HG02798 (cell line): ENCODE data around the gene SLC22A31.
"Not testable (repeated sequence)": the region's sequence is repeated elsewhere in the genome, so short reads cannot be mapped to it uniquely, and the experiment has no call there.

ENCODE experiments used
- ATAC-seq: cut with Tn5 transposase; IDR thresholded peaks from one replicate; pipeline ENCODE4 v1.9.1; 2021; ENCODE audit warnings: mild to moderate bottlenecking; ENCODE audit not compliant: unreplicated experiment, poor library complexity

SLC22A31 gene

DNA sequence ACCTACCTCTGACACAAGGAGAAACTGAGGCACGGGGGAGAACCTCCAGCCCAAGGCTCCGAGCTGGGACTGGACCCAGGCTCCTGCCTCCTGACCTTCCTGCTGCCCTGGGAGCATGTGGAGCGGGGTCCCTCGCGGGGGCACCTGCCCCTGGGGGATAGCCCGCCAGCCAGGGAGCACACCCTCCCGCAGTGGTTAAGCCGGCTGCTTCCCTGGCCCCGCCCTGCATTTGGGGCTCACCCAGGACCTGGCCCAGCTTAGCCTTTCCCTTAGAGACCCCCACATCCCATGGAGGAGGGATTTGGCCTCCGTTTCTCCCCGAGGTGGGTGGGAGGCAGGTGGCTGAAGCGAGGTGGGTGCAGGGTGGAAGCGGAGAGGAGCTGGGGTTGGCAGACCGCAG, 30.6 kb downstream of the SLC22A31 start:
- no peak for ATAC-seq

DNA sequence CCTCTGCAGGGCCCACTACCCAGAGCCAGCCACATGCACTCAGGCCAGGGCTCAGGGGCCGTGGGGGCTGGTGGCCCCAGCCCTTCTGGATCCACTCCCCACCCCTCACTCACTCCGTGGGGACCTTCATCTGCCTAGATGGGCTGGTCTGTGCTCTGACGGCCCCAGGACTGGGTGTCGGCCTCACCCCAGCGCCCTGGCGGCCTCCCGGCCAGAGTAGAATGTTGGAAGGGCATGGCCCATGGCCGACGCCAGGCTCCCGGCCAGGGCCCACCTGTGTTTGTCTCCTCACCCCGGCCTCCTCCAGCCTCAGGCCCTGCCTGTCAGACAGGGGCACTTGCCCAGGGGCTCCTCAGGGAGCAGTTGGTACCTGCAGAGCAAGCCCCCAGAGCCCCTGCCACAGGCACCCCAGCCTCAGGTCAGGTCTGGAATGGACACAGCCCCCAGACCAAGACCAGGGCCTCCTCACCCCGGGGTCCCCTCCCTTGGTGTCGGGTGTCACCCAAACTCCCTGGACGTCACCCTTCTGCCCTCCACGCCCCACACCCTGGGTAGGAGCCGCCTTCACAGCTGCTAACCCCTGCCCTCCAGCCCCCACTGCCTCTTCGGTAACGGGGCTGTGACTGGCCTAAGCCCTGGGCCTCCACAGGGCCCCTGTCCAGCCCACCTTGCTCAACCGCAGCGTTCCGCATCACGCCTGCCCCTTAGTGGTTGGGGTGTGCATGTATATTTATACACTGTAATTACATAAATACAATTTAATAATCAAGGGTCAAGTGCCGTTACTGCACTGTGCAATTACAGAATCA, 31.8 kb downstream of the SLC22A31 start:
- no peak for ATAC-seq

DNA sequence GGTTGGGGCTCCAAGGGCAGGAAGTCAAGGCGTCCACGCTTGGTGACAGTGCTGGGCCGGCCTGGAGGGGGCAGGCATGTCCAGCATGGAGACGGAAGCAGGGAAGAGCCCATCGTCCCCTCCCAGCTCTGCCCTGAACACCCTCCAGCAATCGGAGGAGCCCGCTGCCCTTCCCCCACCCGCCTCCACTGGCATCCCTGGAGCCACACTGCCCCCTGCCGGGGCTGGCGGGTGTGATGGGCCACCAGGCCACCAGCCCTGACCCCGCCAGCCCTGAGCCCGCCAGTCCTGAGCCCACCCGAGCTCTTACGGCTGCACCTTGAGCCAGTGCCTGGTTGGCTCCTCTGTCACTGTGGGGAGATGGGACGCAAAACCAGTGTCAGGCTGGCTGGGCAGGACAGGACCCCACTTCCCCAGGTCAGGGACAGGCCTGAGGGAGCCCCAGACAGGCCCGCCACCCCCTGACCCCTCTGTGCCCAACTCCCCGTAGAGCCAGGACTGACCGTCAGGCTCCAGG, 32.9 kb downstream of the SLC22A31 start:
- ATAC-seq, result peak; percentile 27

DNA sequence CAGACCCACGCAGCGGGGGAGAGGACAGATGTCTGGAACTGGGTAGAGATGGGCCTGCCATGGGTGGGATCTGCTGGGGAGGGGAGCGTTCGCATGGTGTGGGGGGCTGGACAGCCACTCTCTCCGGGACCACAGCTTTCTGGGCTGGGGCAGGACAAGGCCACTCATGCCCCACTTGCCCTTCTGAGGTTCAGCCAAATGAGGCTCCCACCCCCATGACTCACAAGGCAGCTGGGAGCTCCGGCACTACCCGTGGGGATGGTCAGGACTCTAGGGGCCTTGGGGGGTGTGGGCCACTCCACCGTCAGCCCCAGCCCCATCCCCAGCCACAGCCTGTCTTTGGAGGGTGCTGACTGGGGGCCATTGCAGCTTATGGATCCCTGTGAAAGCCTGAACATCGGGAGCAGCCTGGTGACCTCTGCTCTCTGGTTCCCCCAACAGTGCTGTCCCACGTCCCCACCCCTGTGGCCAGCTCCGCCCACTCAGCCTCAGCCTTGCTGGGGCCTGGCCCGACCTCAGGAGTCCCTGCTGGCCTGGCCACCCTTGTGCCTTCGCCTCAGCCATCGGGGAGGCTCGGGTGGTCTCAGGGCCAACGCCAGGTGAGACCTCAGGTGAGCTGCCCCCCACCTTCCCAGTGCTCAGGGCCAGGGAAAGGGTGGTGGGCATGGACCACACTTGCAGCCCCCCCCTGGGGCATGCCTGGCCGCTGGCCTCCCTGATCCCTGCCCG, 33.5 kb downstream of the SLC22A31 start:
- no peak for ATAC-seq

DNA sequence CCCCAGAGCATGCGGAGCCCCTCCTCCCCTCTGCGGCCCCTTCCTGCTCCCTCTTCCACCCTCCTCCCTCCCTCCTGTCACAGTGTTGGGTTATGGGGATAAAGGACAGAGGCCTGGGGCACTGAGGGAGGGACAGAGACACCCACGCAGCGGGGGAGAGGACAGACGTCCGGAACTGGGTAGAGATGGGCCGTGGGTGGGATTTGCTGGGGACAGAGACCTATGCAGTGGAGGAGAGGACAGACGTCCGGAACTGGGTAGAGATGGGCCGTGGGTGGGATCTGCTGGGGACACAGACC, 34.7 kb downstream of the SLC22A31 start:
- not testable (repeated sequence) for ATAC-seq

DNA sequence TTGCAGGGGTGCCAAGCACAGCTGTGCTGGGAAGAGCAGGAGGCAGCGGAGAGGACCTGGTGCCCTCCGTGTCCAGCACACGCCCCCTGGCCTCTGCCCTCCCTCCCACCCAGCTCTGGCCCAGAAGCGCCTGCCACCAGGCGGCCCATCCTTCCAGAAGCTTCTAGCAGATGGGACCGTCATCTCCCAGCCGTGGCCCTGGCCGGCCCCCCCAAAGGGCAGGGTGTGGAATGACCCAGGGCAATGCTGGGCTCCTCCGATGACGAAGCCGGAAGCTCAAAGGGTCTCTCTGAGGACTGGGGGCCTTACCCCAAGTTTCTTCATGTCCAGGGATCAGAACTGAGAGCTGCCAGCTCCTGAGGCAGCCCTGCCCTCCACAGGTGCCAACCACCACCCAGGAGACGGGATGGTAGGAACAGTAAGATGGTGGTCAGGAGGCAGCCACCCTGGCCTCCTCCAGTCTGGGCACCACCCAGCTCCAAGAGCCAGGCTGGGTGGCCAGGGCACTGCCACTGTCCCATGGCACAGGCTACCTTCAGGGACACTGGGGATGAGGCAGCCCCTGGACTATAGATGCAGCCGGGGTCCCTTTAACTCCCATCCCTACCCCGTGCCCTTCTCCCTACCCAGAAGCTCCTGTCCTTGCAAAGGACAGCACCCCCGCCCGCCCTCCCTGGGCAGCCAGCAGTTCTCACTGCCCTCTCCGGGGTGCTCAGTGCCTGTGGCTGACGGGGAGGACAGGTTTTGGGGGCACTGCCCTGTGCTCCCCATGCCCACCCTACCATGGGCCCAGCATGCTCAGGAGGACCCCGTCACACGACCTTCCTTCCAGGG, 35.3 kb downstream of the SLC22A31 start:
- no peak for ATAC-seq

DNA sequence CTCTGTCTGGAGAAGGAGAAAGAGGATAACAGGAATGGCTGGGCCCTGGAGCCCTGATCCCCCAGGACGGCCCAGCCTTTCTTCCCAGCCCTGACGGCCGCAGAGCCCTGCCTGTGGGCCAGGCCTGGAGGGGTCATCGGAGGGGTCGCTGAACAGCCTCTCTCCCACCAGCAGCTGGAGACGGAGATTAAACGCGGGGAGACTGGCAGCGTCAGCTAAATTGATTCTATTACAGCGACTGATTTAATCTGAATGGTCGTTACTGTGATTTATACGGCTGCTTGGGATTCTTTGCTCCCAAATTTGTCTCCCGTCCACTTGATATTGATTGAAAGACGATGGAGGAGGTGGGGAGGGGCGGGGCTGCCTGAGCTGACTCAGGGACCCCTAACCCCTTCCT, 35.9 kb downstream of the SLC22A31 start:
- ATAC-seq, result no peak

DNA sequence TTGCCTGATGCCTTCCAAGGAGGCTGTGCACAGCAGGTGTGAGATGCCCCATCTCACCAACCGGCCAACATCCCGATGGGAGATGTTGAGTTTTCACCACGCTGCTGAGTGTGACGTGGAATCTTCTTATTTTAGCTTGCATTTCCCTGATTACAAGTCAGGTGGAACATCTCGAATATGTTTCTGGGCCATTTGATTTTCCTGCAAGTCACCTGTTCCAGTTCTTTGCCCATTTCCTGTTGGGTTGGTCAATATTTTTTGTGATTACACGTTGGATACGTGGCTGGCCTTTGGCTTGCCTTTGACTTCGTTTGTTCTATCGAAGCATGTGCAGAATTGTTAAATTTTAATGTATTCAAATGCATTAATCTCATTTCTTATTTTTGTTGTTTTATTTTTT, 37.0 kb downstream of the SLC22A31 start:
- no peak for ATAC-seq

DNA sequence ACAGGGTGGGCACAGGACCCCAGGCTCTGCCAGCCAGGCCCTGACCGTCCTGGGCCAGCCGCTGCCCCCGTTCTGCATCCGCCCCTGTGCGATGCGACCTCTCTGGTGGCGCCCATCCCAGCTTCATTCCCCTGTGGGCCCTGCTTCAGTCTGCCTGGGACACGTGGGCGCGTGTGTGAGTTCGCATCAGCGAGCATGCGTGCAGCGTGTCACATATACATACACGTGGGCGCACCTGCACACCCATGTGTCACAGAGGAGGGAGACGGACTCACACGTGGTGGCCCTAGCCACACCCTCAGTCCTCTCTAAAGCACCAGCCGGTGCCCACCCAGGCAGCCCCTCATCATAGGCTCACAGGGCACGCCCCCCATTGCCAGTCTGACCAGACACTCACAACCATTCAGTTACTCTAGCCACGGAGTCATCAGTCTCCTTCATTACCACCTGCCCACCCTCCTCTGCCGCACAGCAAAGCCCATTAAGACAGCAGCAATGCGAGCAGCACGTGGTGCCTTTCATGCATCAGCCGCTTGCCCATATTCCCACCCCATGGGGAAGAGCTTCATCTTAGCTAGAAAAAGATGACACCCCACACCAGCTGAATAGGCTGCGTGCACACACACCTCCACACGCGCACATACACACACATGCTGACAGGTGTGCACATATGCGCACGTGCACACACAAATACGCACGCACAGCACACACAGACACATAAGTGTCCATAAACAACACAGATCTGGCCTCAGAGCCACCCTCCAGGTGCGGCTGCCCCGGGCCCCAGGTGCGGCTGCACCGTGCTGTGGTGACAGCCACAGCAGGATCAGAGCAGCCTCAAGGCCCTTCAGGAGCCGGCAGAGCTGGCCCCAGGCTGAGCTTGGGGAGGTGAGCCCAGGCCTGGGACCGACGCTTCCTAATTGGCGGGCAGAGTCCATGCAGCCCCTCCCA, 38.3 kb downstream of the SLC22A31 start:
- no peak for ATAC-seq

DNA sequence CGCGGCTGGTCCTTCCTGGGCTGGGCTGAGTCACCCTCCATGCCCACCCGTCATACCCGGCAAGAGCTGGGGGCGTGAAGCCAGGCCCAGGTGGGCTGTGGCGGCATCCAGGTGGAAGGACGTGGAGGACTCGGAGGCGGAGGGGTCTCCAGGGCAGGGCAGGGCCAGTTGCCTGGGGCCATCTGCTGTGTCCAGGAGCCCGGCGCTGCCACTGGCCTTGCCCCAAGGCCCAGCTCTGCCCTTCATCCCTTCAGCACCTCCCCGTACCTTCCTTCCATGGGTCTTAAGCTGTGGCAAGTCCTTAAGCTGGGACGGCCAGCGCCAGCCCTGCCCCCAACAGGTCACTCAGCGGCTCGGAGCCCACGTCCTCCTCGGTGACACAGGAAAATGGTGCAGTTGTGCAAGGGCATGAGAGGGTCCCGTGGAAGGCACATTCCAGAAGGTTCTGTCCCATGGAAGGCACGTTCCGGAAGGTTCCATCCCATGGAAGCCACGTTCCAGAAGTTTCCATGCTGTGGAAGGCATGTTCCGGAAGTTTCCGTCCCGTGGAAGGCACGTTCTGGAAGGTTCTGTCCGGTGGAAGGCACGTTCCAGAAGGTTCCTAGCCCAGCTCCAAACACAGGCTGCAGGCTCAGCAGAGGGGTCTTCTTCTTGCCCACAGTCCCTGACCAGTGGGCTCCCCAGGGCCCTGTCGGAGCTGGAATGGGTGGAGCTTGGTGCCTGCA, 39.2 kb downstream of the SLC22A31 start:
- no peak for ATAC-seq

DNA sequence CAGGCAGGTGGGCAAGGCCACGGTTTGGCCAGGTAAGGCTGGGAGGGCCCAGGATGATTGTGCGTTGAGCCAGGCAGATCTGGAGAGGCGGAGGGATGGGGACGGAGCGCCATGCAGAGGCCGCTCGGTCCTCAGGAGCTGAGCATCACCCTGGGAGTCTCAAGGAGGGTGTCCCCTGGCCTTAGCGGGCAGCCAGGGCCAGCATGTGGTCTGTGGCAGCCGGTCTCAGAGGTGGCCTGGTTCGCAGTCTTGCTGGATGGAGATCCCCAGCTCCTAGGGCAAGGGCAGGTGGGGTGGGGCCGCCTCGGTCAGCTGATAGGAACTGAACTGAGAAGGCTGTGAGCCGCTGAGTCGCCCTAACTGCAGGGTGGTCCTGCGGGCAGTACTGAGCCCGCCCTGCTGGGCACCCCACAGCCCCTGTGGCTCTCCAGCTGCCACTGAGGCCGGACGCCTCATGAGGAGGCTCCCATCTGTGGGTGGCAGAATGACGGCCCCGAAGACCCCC, 40.4 kb downstream of the SLC22A31 start:
- no peak for ATAC-seq

DNA sequence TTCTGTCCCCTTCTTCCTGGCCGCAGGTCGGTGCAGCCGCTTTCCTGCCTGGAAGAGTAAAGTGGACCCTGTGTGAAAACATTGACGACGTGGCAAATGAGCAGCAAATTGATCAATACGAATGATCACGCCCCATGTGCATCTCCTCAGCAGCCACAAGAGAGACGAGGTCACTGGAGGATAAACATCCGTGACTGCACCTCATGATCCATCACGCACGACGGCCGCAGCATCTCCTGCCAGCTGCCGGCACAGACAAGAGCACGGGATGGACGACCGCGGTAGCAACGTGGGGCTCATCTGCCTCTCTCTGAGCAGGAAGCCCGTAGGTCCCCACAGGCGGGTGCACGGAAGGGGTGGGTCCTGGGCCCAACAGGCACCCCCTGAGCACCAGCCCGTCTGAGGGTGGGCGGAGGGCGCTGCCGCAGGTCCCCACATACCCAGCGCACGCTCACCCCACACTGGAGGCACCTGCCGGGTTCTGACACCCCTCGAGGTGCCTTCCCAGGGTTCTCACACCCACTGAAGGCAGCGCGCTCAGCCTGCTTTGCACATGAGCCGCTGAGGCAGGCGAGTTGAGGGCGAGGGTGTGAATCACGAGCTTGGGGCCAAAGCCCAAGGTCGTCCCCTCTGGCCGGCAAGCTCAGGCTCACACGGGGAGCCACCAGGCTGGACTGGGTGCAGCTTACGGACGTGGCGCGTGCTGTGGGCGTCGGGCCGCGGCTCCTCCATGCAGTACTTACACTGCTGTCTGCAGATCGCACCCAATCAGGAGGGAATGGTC, 41.1 kb downstream of the SLC22A31 start:
- ATAC-seq, result no peak

DNA sequence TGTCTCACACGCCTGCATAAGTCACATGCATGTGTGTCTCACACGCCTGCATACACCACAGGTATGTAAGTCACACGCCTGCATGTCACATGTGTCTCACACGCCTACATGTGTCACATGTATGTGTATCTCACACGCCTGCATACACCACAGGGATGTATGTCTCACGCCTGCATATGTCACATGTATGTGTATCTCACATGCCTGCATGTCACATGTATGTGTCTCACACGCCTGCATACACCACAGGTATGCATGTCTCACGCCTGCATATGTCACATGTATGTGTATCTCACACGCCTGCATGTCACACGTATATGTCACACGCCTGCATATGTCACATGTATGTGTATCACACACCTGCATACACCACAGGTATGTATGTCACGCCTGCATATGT, 42.6 kb downstream of the SLC22A31 start:
- no peak for ATAC-seq

DNA sequence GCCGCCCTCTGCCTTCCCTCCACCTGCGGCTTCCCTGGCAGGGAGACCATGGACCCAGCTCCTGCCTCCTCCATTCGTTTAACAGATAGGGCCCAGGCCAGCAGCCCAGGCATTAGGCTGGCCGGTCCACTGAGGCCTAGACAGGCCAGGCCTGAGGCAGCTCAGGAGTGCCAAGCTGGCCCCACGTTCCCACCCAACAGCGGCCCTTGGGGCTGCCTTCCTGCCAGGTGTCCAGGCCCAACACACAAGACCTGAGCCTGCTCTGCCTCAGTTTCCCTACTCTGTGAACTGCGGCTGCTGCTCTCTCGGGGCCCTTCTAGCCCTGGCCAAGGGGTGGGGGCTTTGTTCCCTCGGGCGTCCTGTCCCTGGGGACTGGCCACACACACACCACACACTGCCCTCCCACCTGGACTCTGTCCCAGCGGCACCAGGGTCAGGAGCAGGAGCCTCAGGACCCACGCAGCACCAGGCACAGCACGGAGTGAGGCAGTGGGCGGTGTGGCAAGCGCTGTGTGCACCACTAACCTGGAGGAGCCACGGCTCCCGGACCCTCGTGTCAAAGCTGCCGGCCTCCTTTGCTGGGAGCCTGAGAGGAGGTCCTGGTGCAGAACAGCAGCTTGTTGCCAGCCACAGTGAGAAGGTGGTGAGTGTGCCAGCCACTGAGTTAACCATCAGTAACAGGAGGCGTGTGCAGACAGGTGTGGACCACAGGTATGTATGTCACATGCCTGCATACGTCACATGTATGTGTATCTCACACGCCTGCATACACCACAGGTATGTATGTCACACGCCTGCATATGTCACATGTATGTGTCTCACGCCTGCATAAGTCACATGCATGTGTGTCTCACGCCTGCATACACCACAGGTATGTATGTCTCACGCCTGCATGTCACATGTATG, 43.3 kb downstream of the SLC22A31 start:
- ATAC-seq, result no peak

DNA sequence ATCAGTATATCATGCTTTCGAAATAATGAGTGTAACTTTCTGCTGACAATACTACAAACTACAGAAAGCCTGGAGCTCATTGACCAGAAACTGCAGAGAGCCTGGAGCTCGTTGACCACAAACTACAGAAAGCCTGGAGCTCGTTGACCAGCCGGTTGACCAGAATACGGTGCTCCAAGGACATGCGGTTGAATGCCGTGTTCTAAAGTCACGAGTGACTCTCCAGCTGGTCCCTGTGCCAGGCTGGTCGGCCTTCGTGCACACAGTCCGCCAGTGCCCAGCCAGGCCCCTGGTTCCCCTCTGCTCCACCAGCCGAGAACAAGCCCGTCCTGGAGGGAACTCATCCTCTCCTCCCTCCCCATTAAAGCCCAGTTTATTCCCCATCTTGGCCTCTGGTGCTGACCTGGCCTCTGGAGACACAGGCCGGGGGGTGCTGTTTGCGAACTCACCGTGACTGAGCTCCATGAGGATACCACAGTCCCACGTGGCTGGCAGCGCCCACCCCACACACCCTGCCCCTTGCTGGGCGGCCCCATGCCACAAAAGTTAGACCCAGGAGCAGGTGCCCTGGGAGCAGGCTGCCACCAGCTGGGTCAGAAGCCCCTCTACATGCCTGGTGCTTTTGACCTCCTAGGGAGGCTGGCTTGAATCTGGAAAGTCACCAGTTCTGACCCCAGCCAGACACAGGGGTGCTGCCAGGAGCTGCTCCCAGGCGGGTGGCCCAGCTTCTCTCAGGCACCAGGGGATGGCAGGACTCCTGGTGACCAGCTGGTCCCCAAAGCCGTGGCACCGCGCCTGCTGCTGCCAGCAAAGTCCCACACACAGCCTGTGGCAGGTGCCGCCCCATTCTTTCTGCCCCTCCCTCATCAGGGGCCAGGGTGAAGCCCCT, 44.2 kb downstream of the SLC22A31 start:
- no peak for ATAC-seq

DNA sequence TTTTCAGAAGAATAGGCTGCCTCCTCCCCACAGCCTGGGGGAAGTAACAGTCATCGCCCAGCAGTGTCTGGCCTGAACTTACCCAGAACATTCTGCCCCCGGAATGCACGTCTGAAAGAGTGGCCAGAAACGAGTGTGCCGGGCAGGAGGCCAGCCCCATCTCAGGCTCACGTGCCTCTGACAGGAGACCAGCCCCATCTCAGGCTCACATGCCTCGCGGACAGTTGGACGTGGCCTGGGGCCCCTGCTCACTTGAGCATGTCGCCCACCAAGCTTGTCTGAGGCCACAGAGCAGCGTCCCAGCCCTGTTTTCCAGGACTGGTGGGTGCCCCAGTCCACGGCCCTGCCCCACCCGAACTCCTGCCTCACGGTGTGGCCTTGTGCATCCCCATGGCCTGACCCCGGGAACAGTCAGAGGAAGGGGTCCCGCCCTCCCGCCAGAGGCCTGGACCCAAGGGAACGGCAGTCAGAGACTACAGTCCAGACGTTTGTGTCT, 45.1 kb downstream of the SLC22A31 start:
- no peak for ATAC-seq
